Calu3 (cell line): ENCODE measurements around the gene EDDM13. TPM values are rescaled to one million over a fixed set of nuclear protein-coding genes. Genes with fewer than 3 reads are reported as not detected.

Experiments
- BruUV-seq: library from RNA; stranded (reverse); fragments of 400-500 nt; replicated peaks from 2 replicates; lab custom pipeline; 2021; lab: Mats Ljungman, UMichigan
- CTCF ChIA-PET: fragments of 300-600 bp; sonication (Branson Sonifier 250); formaldehyde crosslinking; loops from one replicate; lab custom pipeline; 2022; ENCODE audit warnings: antibody characterized with exemption; lab: Charles Lee
- DNase-seq: peaks from one replicate; pipeline ENCODE4 v3.0.0; 2022
- H3K27ac Mint-ChIP-seq: one replicate; pipeline ENCODE4 v1.8.0; 2022; ENCODE audit warnings: mixed read lengths; ENCODE audit not compliant: unreplicated experiment
- H3K27me3 Mint-ChIP-seq: one replicate; pipeline ENCODE4 v1.8.0; 2022; ENCODE audit warnings: mixed read lengths; ENCODE audit not compliant: unreplicated experiment
- H3K36me3 Mint-ChIP-seq: one replicate; pipeline ENCODE4 v1.8.0; 2022; ENCODE audit warnings: mild to moderate bottlenecking, moderate library complexity, mixed read lengths; ENCODE audit not compliant: insufficient read depth, unreplicated experiment
- H3K4me1 Mint-ChIP-seq: one replicate; pipeline ENCODE4 v1.8.0; 2022; ENCODE audit warnings: mild to moderate bottlenecking, low read depth, mixed read lengths; ENCODE audit not compliant: unreplicated experiment
- H3K4me3 Mint-ChIP-seq: one replicate; pipeline ENCODE4 v1.8.0; 2022; ENCODE audit warnings: mild to moderate bottlenecking, low read depth, moderate library complexity, mixed read lengths; ENCODE audit not compliant: unreplicated experiment
- H3K9me3 Mint-ChIP-seq: one replicate; pipeline ENCODE4 v1.8.0; 2022; ENCODE audit warnings: low read depth, mixed read lengths; ENCODE audit not compliant: unreplicated experiment
- CTCF ChIP-seq: fragments of 200-600 bp; IDR thresholded peaks from one replicate; pipeline ENCODE4 v1.8.0; 2022; ENCODE audit warnings: antibody characterized with exemption; ENCODE audit not compliant: unreplicated experiment
- intact Hi-C: fragments of 100-400 bp; cut with micrococcal nuclease; formaldehyde crosslinking; loops from one replicate; pipeline ENCODE4 v1.10.0; 2022; ENCODE audit not compliant: unreplicated experiment
- total RNA-seq: library from RNA; stranded (reverse); gene quantifications from 2 replicates; pipeline ENCODE4 v1.2.3, GENCODE V29; 2022

Gene EDDM13
- total RNA-seq, 1 experiment from 2014 or later, result not detected

GRCh38 chr19:56341948-56342347, 69.4 kb downstream of the EDDM13 start:
- BruUV-seq, result no TSS peak
- intact Hi-C loops, result no loop called here
- H3K36me3 Mint-ChIP-seq, result no peaks in the 10 kb centered on the region
- H3K4me1 Mint-ChIP-seq, result no peaks in the 10 kb centered on the region
- H3K4me3 Mint-ChIP-seq, result no peak overlapping the region
- no peak for DNase-seq
- H3K27ac Mint-ChIP-seq, result no peak overlapping the region
- H3K27me3 Mint-ChIP-seq, result no peaks in the 10 kb centered on the region
- CTCF ChIA-PET, result interaction anchor here (0.6 kb wide), 1 partner anchor 77 kb away, joined by 3 read pairs; no protein-coding TSS in a partner anchor
- peaks cover 25% of the 10 kb centered on the region for H3K9me3 Mint-ChIP-seq
- no peak for TF ChIP-seq CTCF

- CTCF ChIA-PET, result no interaction called here
- no TSS peak for BruUV-seq
- DNase-seq, result no peak
- Mint-ChIP-seq H3K27ac (no peak overlapping the region), H3K27me3 (no peaks in the 10 kb centered on the region), H3K9me3 (peaks cover 18% of the 10 kb centered on the region), H3K36me3 (no peaks in the 10 kb centered on the region), H3K4me1 (no peaks in the 10 kb centered on the region), H3K4me3 (no peak overlapping the region)
- intact Hi-C loops, result no loop called here
- TF ChIP-seq CTCF, result no peak
Measured at GRCh38 chr19:56347163-56347778, 74.7 kb downstream of the EDDM13 start.

GRCh38 chr19:56348289-56348877, 75.8 kb downstream of the EDDM13 start:
- Mint-ChIP-seq H3K27me3 (no peaks in the 10 kb centered on the region), H3K36me3 (no peaks in the 10 kb centered on the region), H3K4me3 (no peak overlapping the region), H3K9me3 (peaks cover 19% of the 10 kb centered on the region), H3K27ac (no peak overlapping the region), H3K4me1 (no peaks in the 10 kb centered on the region)
- BruUV-seq, result no TSS peak
- CTCF ChIA-PET, result interaction anchor here (0.8 to 0.9 kb wide), 2 partner anchors 15 to 282 kb away, joined by 3 read pairs; no protein-coding TSS in a partner anchor
- intact Hi-C loops, result no loop called here
- peak; percentile 30 for DNase-seq
- TF ChIP-seq CTCF, result no peak

GRCh38 chr19:56350416-56351045, 78.0 kb downstream of the EDDM13 start:
- DNase-seq, result peak; percentile 56
- Mint-ChIP-seq H3K4me3 (no peak overlapping the region), H3K4me1 (no peaks in the 10 kb centered on the region), H3K36me3 (no peaks in the 10 kb centered on the region), H3K27me3 (no peaks in the 10 kb centered on the region), H3K27ac (no peak overlapping the region), H3K9me3 (peaks cover 27% of the 10 kb centered on the region)
- TF ChIP-seq CTCF, result peak; percentile 72
- CTCF ChIA-PET, result no interaction called here
- intact Hi-C loops, result loop anchor here (1.0 kb wide), 1 partner anchor 284 kb away; no protein-coding TSS in a partner anchor
- no TSS peak for BruUV-seq
